GM18517 (cell line): ENCODE results near the gene MID1.

Experiments
- ATAC-seq: cut with Tn5 transposase; IDR thresholded peaks from one replicate; pipeline ENCODE4 v1.9.1; 2021; ENCODE audit warnings: mild to moderate bottlenecking, moderate library complexity; ENCODE audit not compliant: unreplicated experiment

The MID1 gene

DNA sequence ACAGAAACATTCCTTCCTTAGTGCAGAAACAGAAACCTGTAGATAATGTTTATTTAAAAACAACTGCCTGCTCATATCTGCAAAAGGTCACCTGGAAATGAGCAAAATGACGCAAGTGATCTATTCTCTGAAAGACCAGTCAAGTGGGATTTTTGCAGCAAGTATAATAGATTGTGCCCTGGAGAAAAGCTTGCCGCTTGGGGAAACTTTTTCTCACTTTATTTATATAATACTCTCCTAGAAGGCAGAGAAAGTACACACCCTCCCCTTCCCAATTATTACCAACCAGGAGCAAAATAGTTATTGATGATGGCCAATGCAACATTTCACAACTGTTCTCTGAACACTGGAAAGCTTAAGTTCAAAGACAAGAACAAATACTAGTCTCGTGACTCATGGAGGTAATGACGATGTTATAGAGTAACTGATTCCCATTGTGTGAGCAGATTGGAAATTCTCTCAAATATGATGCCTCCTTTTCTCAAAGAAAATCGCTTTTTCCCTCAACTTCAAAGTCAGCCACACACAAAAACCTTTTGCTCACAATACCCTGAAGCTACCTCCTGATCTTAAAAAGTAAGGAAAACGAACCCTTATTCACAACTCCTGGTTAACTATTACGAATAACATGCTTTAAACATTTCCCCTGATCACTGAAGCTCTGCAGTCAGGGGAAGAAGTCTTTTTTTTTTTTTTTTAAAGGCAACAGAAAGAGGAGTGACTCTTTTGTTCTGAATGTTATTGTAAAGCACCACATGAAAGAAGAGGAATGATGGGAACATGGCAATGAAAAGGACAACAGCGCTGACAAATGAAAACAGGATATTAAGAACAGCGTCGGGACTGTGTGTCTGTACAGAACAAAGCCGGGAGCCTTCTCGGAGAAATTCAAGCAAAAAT lies 41.0 kb downstream of the MID1 start:
- ATAC-seq = no peak

DNA sequence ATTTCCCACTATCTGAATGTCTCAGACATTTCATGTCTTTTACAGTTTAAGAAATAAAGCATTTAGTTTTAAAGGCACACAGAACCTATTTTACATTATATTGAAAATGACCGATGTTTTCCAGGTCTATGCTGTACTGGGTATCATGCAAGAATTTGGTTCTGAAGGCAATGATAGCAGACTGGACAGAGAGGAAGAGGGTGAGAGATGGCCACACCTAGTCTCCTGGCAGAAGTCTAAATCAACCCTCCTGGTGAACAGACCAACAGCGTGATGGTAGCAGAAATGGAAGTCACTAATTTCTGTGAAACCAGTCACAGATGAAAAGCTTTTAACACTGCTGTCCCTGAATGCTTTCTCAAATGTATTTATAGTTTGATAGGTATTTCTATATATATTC lies 41.9 kb downstream of the MID1 start:
- ATAC-seq = no peak

DNA sequence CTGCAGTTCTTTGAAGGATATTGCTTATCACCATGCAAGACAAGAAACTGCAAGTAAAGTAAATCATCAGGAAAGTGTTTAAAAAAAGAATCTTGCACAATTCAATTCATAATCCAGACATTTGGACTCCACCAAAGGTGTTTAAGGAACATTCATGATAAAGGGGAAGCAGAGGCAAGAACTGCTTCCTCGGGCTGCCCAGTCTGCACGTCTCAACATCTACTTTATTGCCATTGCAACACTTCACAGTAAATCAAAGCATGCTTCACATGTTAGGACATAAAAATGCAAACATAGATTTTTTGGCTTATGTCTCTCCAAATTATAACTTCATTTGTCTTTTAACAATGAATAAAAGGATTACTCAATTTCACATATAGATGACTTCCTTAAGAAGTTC lies 42.5 kb downstream of the MID1 start:
- no peak for ATAC-seq

DNA sequence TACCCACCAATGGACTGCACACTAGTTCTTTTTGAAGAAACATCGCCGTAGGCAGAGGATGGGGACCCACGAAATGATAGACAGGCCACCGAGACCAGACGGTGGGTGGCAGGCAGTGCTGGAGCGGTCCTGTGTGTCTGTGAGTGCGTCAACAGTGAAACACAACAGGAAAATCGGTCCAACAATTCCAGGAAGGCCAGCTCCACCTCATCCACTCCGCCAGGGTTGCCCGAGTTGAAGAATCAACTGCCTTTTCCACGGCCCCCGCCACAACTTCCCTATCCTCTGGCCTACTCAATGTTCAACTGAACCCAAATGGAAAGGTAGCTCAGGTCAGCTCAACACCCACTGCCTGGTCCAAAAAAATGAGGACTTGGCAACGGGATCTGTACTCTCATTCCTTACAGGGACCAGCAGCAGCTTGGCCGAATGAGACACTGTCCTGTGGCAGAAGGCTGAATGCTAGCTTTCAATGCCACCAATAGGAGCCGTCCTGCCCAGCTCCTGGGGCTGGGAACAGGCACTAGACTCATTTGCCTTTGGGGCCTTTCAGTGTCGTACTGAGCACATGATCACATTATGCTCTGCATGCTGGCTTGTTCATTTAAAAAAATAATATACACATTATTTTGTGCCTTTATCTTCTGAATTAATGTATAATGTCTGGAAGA lies 43.5 kb downstream of the MID1 start:
- no peak for ATAC-seq

GRCh38 chrX:10576186-10576585 lies 44.2 kb downstream of the MID1 start:
- ATAC-seq = no peak

DNA sequence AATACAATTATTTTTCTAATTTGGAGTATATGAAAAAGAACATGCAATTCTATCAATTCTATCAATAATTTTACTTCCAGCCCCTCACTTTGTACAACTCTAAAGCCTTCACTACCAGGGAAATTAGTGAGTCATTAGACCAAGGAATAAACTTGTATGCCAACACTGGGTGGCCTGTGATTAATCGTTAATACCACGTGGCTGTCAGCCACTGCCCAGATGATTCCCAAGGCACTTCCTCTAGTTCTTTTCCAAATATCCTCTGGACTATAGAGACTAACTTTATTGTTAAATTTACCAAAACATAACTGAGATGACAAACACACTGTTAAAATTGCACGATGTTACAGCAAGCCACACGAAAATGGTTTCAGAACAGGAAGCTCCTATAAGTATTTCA lies 45.7 kb downstream of the MID1 start:
- ATAC-seq = no peak

DNA sequence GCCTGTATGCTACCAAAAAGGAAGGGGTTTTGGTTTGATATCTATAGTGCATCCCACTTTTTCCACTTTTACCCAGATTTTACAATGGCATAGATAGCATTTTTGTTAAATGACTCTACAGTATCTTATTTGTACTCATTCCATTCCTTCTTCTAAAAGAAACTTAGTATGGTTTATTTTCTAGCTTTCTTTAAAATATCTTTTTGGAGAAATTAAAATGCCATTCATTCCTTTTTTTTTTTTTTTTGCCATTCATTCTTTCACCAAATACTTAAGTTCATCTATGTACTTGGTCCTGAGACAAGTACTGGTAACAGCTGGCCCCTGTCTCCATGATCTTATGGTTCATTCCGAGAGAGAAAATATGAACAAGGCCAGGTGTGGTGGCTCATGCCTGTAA lies 49.1 kb downstream of the MID1 start:
- no peak for ATAC-seq

- no peak for ATAC-seq
These were observed 49.8 kb downstream of the MID1 start for GRCh38 chrX:10570601-10571000.

- ATAC-seq = no peak
These were observed 50.4 kb downstream of the MID1 start for GRCh38 chrX:10569946-10570345.

DNA sequence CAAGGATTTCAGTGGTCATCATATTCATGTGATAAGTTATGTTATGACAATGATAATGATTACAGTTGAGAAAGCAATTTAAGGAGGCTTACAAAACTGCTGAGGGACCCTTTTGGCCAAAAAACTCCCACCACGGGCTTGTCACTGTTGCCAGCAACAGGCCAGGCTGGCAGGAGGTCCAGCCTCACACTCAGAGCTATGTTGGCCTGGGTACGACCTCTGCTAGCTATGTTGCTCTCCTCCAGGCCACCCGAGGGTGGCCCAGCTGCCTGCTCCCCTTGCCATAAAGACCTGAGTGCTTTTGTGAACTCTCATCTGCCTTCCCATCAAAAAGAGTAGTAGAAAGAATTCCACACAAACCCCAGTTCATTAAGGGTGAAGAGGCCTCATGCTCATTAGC lies 52.0 kb downstream of the MID1 start:
- no peak for ATAC-seq

GRCh38 chrX:10567136-10567535 lies 53.2 kb downstream of the MID1 start:
- no peak for ATAC-seq

GRCh38 chrX:10566716-10567097 lies 53.7 kb downstream of the MID1 start:
- ATAC-seq = no peak

DNA sequence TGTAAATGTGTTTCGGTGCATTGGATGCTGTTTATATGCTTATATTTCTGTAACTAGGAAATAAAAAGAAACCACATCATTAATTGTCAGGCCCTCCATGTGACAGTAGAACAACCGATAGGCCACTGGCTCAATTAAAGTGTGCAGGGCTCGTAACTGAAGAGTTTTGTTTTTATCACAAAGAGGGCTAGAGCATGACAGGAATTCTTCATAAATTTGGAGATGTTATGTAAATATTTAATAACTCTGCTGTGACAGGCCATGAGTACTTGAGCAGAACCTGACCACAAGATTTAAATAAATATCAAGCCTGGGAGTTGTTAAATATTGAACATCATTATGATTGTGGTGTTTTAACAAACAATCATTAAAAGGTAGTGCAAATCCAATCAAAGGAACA lies 55.9 kb downstream of the MID1 start:
- no peak for ATAC-seq

DNA sequence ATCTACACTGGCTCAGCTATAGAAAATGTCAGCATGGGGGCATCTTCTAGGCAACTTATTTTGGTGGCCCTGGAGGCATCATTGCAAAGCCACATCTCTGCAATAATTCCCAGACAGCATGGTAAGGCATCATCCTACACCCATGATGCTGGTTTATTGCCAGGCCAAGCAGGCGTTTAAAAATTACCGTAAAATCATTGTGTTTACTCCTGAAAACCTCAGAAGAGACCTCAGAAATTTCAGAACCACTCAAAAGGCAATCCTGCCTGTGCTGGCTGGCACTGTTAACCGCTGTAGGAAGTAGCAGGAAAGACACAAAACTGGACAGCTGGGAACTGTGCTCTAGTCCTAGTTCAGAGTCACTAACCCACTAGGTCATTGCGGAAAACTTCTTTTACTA lies 63.2 kb downstream of the MID1 start:
- no peak for ATAC-seq

- ATAC-seq = no peak
These were observed 64.0 kb downstream of the MID1 start for GRCh38 chrX:10556405-10556804.

DNA sequence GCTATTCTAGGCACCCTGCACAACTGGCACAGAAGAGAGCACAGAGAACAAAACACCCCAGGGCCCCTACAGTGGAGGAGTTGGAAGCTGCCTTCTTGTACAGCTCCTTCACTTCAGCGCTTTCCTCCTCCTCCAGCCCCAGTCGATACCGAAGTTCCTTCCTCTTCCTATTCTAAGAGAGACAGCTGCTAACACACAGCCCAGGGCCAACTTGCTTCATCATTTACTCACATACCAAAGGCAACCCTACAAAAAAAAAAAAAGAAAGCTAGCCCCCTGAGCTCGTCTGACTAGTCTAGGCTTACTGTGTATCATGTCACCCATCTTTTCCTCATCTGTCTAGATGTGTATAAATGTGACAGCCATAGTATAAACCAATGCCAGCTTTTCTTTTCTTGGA lies 64.5 kb downstream of the MID1 start:
- no peak for ATAC-seq

DNA sequence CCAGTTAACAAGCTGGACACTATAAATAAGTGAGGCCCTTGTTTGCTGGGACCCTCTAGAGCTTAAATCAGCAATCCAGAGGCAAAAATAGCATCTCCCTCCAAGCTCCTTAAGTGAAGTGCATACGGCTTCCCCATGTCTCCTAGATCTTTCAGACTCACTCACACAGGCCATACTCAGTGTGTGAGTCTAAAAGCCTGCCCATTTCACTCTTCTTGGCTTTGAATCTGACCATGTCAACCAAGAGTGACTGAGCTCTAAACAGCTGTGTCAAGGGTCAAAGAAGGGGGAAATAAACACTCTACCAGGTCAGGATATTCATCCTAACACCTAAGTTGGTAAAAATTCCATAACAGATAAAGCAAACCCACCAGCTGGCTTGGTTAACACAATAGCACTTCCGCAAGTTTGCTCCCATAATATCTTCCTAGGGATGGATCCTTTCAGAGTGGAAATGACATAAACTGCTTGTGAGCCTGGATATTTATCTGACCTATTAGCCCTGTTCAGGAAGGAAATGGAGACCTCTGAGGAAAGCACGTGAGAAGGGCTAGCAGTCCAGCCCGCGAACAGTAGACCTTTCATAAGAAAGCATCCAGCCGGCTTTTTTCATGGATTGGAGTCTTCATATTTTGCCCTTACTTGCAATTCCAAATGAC lies 65.6 kb downstream of the MID1 start:
- no peak for ATAC-seq

- no peak for ATAC-seq
These were observed 71.1 kb downstream of the MID1 start for GRCh38 chrX:10549280-10549679.

GRCh38 chrX:10548688-10549087 lies 71.7 kb downstream of the MID1 start:
- ATAC-seq = no peak

DNA sequence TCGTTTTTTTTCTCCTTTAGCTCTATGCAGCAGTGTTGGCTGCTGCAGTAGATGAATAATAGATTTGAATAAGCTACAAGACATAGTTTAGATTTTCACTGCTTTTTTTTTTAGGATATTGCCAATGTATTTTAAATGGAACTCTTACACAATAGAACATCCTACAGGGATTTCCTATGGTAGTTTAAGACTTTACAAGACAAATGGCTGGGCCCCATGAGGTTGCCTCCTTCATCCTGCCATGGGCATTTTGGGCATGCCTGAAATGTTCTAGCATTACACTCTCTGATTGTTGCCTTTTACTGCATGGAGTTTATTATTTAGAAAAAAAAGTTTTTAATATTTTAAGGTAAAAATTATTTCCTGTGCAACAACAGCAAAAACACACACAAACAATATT lies 74.5 kb downstream of the MID1 start:
- no peak for ATAC-seq

- ATAC-seq = no peak
These were observed 77.8 kb downstream of the MID1 start for GRCh38 chrX:10542586-10542985.

- no peak for ATAC-seq
These were observed 81.6 kb downstream of the MID1 start for GRCh38 chrX:10538831-10539230.
